HG03103 (cell line): ENCODE measurements around the gene ASXL1.

Experiments
- ATAC-seq: cut with Tn5 transposase; IDR thresholded peaks from one replicate; pipeline ENCODE4 v1.9.1; 2021; ENCODE audit warnings: low read depth; ENCODE audit not compliant: unreplicated experiment

The ASXL1 gene

DNA sequence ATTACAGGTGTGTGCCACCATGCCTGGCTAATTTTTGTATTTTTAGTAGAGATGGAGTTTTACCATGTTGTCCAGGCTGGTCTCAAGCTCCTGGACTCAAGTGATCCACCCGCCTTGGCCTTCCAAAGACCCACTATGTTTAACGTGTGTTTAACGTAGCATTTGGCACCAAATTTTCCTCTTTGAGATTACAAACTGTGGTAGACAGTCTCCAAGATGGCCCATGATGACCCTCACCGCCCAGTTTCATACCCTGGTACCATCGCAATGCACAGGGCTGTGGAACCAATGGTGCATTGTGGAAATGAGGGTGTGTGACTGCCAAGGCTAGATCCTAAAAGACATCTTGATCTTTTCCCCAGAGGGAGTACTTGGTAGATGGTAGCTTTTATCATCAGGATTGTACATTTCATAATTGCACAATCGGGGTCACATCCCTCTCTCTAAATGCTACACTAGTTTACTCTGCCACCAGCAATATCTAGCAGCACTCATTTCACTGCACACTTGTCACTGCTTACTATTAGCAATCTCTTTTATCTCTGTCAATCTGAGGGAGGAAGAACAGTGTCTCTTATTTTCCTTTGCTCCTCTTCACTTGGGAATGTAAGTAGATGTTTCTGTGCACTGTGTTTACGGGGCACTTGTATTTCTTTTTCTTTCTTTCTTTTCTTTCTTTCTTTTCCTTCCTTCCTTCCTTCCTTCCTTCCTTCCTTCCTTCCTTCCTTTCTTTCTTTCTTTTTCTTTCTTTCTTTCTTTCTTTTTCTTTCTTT lies 130.1 kb downstream of the ASXL1 start:
- no peak for ATAC-seq
